Vagina (tissue), 2 donors: ENCODE measurements around the gene SMARCD1.

Experiments
- CTCF ChIP-seq, 3 experiments: fragments of 450-650 bp in 2 of 3; fragments of 200-600 bp in 1 of 3; sonication (generic) in 1 of 3; IDR thresholded peaks; one replicate each; pipeline ENCODE4 v1.5.1; 2017 to 2019; ENCODE audit warnings: antibody characterized with exemption in 3 of 3, mild to moderate bottlenecking in 2 of 3, moderate library complexity in 2 of 3
- POLR2A ChIP-seq, 2 donors: fragments of 450-650 bp; IDR thresholded peaks; one replicate each; pipeline ENCODE4 v1.6.1; 2017; ENCODE audit warnings: antibody characterized with exemption in 2 of 2, mild to moderate bottlenecking in 2 of 2, moderate library complexity in 2 of 2
- POLR2AphosphoS5 ChIP-seq, 2 donors: sonication (generic); formaldehyde crosslinking; IDR thresholded peaks; one replicate each; pipeline ENCODE4 v1.9.0; 2017; ENCODE audit warnings: antibody characterized with exemption in 2 of 2, mild to moderate bottlenecking in 2 of 2, low read depth in 1 of 2; ENCODE audit not compliant: insufficient read depth in 1 of 2

GRCh38 chr12:50110127-50110761, 25.1 kb downstream of the SMARCD1 start:
- TF ChIP-seq CTCF (IDR thresholded peaks at IDR 0.05) (no peak), POLR2AphosphoS5 (IDR thresholded peaks at IDR 0.05; ENCODE audit: insufficient read depth in 1 of 2, low read depth in 1 of 2) (no peak), POLR2A (IDR thresholded peaks at IDR 0.05) (no peak)
